H1 (cell line): Measurements from ENCODE around the gene ARSI. TPM values are rescaled to one million over a fixed set of nuclear protein-coding genes. Genes with fewer than 3 reads are reported as not detected.

Experiments
- CTCF ChIA-PET: fragments of 300-600 bp; sonication (Branson Sonifier 250); formaldehyde crosslinking; loops from one replicate; lab custom pipeline; 2021; ENCODE audit not compliant: partially characterized antibody; lab: Charles Lee
- POLR2A ChIA-PET: fragments of 300-600 bp; sonication (Branson Sonifier 250); formaldehyde crosslinking; loops from one replicate; lab custom pipeline; 2021; ENCODE audit warnings: inconsistent platforms; ENCODE audit not compliant: partially characterized antibody; lab: Charles Lee
- DNase-seq, 2 experiments: peaks; one replicate each; pipeline versions ENCODE4 v3.0.0 to v3.0.0-alpha.2; 2010 to 2022; ENCODE audit warnings: low spot score in 2 of 2, low read depth in 1 of 2, mixed read lengths in 1 of 2
- FAIRE-seq: peaks from 2 replicates; lab custom pipeline; 2011; peaks lifted over from hg19 to GRCh38; lab: Jason Lieb, UNC
- H2AFZ ChIP-seq: 2 replicates; pipeline ENCODE4 v1.8.1; 2012; ENCODE audit warnings: low read length, inconsistent platforms
- H2AK5ac ChIP-seq: 2 replicates; pipeline ENCODE4 v1.6.1; 2013; ENCODE audit warnings: low read depth, low read length
- H2BK120ac ChIP-seq: replicated peaks from 2 replicates; pipeline ENCODE3; 2013; ENCODE audit warnings: low read depth, low read length, inconsistent platforms
- H2BK12ac ChIP-seq: 2 replicates; pipeline ENCODE4 v1.6.1; 2013; ENCODE audit warnings: low read depth, low read length
- H2BK15ac ChIP-seq: 2 replicates; pipeline ENCODE4 v1.6.1; 2013; ENCODE audit warnings: low read length
- H2BK20ac ChIP-seq: 2 replicates; pipeline ENCODE4 v1.6.1; 2013; ENCODE audit warnings: low read length
- H2BK5ac ChIP-seq: 2 replicates; pipeline ENCODE4 v1.6.1; 2013; ENCODE audit warnings: low read depth, low read length
- H3K14ac ChIP-seq: 2 replicates; pipeline ENCODE4 v1.6.1; 2013; ENCODE audit warnings: inconsistent platforms; ENCODE audit not compliant: insufficient read length
- H3K18ac ChIP-seq: 2 replicates; pipeline ENCODE4 v1.6.1; 2013; ENCODE audit warnings: low read length; ENCODE audit errors: extremely low read depth
- H3K23ac ChIP-seq: 2 replicates; pipeline ENCODE4 v1.6.1; 2013; ENCODE audit warnings: inconsistent platforms; ENCODE audit not compliant: insufficient read length
- H3K23me2 ChIP-seq: 2 replicates; pipeline ENCODE4 v1.6.1; 2013; ENCODE audit warnings: low read depth, low read length
- H3K27ac ChIP-seq: 2 replicates; pipeline ENCODE4 v1.6.1; 2011; ENCODE audit warnings: low read depth, low read length, inconsistent platforms
- H3K27me3 ChIP-seq, 4 experiments: replicated peaks in 1 of 4; 1 replicate in 1 of 4; 2 replicates in 3 of 4; pipeline versions ENCODE4 v1.6.1 to v1.8.1; 2011 to 2013; ENCODE audit warnings: low read length in 3 of 4, mild to moderate bottlenecking in 3 of 4, inconsistent platforms in 2 of 4, mixed read lengths in 2 of 4, moderate library complexity in 1 of 4; ENCODE audit not compliant: control insufficient read depth in 3 of 4, insufficient read depth in 3 of 4; ENCODE audit errors: extremely low read depth in 1 of 4
- H3K36me3 ChIP-seq, 4 experiments: 2 replicates each; pipeline versions ENCODE4 v1.6.1 to v1.8.1; 2011 to 2013; ENCODE audit warnings: mild to moderate bottlenecking in 4 of 4, low read length in 3 of 4, moderate library complexity in 2 of 4, control low read depth in 1 of 4, inconsistent platforms in 1 of 4; ENCODE audit not compliant: insufficient read depth in 4 of 4, control insufficient read depth in 2 of 4
- H3K4ac ChIP-seq: replicated peaks from 2 replicates; pipeline ENCODE3; 2013; ENCODE audit warnings: low read length, low read depth, mixed read lengths, inconsistent platforms; ENCODE audit not compliant: insufficient read length
- H3K4me1 ChIP-seq, 4 experiments: replicated peaks in 1 of 4; 1 replicate in 1 of 4; 2 replicates in 3 of 4; pipeline versions ENCODE4 v1.6.1 to v1.8.1; 2011 to 2013; ENCODE audit warnings: low read length in 3 of 4, inconsistent platforms in 2 of 4, mixed read lengths in 1 of 4; ENCODE audit not compliant: insufficient read depth in 4 of 4, control insufficient read depth in 3 of 4
- H3K4me2 ChIP-seq, 2 experiments: 2 replicates each; pipeline versions ENCODE4 v1.6.1 to v1.8.1; 2011 to 2013; ENCODE audit warnings: low read depth in 2 of 2, low read length in 2 of 2, control low read depth in 1 of 2, inconsistent platforms in 1 of 2, mild to moderate bottlenecking in 1 of 2; ENCODE audit not compliant: insufficient read depth in 1 of 2
- H3K4me3 ChIP-seq, 4 experiments: fragments of 200-600, 300-600 bp in 1 of 4; sonication (generic), shearing (Covaris generic), sonication (Bioruptor Twin) in 1 of 4; 2 replicates each; pipeline versions ENCODE4 v1.5.1 to v1.8.1; 2011 to 2016; ENCODE audit warnings: low read length in 4 of 4, low read depth in 3 of 4, control low read depth in 2 of 4, inconsistent platforms in 2 of 4, mild to moderate bottlenecking in 2 of 4, mixed read lengths in 1 of 4, moderate library complexity in 1 of 4; ENCODE audit not compliant: insufficient read depth in 2 of 4; ENCODE audit errors: extremely low read depth in 1 of 4
- H3K56ac ChIP-seq: replicated peaks from 2 replicates; pipeline ENCODE3; 2013; ENCODE audit warnings: low read depth, mild to moderate bottlenecking, mixed read lengths, low read length, inconsistent platforms; ENCODE audit not compliant: insufficient read length
- H3K79me1 ChIP-seq: 2 replicates; pipeline ENCODE4 v1.6.1; 2013; ENCODE audit warnings: low read depth, low read length, control low read depth
- H3K79me2 ChIP-seq, 2 experiments: 2 replicates each; pipeline versions ENCODE4 v1.6.1 to v1.8.1; 2012 to 2013; ENCODE audit warnings: low read length in 2 of 2, mild to moderate bottlenecking in 2 of 2, inconsistent platforms in 1 of 2; ENCODE audit not compliant: insufficient read depth in 2 of 2, control insufficient read depth in 1 of 2
- H3K9ac ChIP-seq, 4 experiments: replicated peaks in 1 of 4; 1 replicate in 1 of 4; 2 replicates in 3 of 4; pipeline versions ENCODE4 v1.6.1 to v1.8.1; 2011 to 2013; ENCODE audit warnings: low read depth in 3 of 4, low read length in 3 of 4, control low read depth in 2 of 4, mild to moderate bottlenecking in 2 of 4, moderate library complexity in 2 of 4, inconsistent platforms in 1 of 4; ENCODE audit errors: extremely low read depth in 1 of 4
- H3K9me3 ChIP-seq, 2 experiments: 2 replicates each; pipeline versions ENCODE4 v1.6.1 to v1.8.1; 2012 to 2013; ENCODE audit warnings: mild to moderate bottlenecking in 2 of 2, moderate library complexity in 2 of 2, control low read depth in 1 of 2, inconsistent platforms in 1 of 2, low read depth in 1 of 2, low read length in 1 of 2, mixed read lengths in 1 of 2; ENCODE audit not compliant: insufficient read depth in 2 of 2
- H4K20me1 ChIP-seq, 2 experiments: replicated peaks in 1 of 2; 2 replicates each; pipeline versions ENCODE3 to v1.8.1; 2011 to 2013; ENCODE audit warnings: inconsistent platforms in 2 of 2, low read length in 2 of 2, mild to moderate bottlenecking in 1 of 2; ENCODE audit not compliant: insufficient read depth in 2 of 2, control insufficient read depth in 1 of 2
- H4K5ac ChIP-seq: 2 replicates; pipeline ENCODE4 v1.6.1; 2013; ENCODE audit warnings: low read length, low read depth, mixed read lengths, inconsistent platforms; ENCODE audit not compliant: insufficient read length
- H4K8ac ChIP-seq: 2 replicates; pipeline ENCODE4 v1.8.0; 2013; ENCODE audit warnings: mild to moderate bottlenecking, moderate library complexity, low read length, inconsistent platforms; ENCODE audit not compliant: insufficient read depth; ENCODE audit errors: extremely low read depth
- H4K91ac ChIP-seq: replicated peaks from 2 replicates; pipeline ENCODE3; 2013; ENCODE audit warnings: low read length, mixed read lengths, inconsistent platforms; ENCODE audit not compliant: insufficient read length
- CBX5 ChIP-seq: fragments of 300-800, 300-1000 bp; sonication (generic); IDR thresholded peaks from 2 replicates; pipeline ENCODE4 v1.7.1; 2016; ENCODE audit warnings: antibody characterized with exemption, low read length, low read depth
- CEBPB ChIP-seq: IDR thresholded peaks from 2 replicates; pipeline ENCODE4 v1.6.1; 2012; ENCODE audit warnings: low read depth, low read length
- CHD2 ChIP-seq: IDR thresholded peaks from 2 replicates; pipeline ENCODE4 v1.6.1; 2012; ENCODE audit warnings: low read length, improper control_type of control experiment
- JUND ChIP-seq: IDR thresholded peaks from 2 replicates; pipeline ENCODE4 v1.6.1; 2011; ENCODE audit warnings: mild to moderate bottlenecking, improper control_type of control experiment, low read length
- KDM4A ChIP-seq: IDR thresholded peaks from one replicate; pipeline ENCODE4 v1.7.1; 2012; ENCODE audit warnings: low read depth, mild to moderate bottlenecking, moderate library complexity, low read length, inconsistent platforms; ENCODE audit not compliant: severe bottlenecking
- POLR2A ChIP-seq, 2 experiments: IDR thresholded peaks; 1 replicate in 1 of 2; 2 replicates in 1 of 2; pipeline ENCODE4 v1.6.1; 2011; ENCODE audit warnings: low read depth in 2 of 2, low read length in 2 of 2, mild to moderate bottlenecking in 2 of 2; ENCODE audit errors: control extremely low read depth in 1 of 2
- TAF7 ChIP-seq: optimal IDR thresholded peaks from 2 replicates; pipeline ENCODE3; 2011; ENCODE audit warnings: low read depth, mild to moderate bottlenecking, inconsistent platforms, low read length, moderate library complexity, borderline replicate concordance
- ZNF274 ChIP-seq: IDR thresholded peaks from 2 replicates; pipeline ENCODE4 v1.7.0; 2012; ENCODE audit warnings: low read length, borderline replicate concordance; ENCODE audit errors: extremely low read depth
- WGBS, 2 experiments: shearing (Covaris generic) in 1 of 2; methylation state at CpG; one replicate each; pipeline versions ENCODE4 v1.1.6 to v1.1.7; 2013 to 2015; ENCODE audit warnings: low lambda C conversion rate in 2 of 2, mixed read lengths in 2 of 2, inconsistent platforms in 1 of 2, low coverage in 1 of 2, missing lambda C conversion rate in 1 of 2; ENCODE audit not compliant: insufficient replicate concordance in 2 of 2, insufficient coverage in 1 of 2, insufficient read length in 1 of 2; ENCODE audit errors: extremely low coverage in 1 of 2, missing lambda C conversion rate in 1 of 2; 5-methylcytosine and 5-hydroxymethylcytosine counted together
- polyA plus RNA-seq, 7 experiments: library from polyadenylated mRNA; depleted of rRNA in 3 of 7; stranded (reverse) in 5 of 7; unstranded in 2 of 7; fragments of >200 nt in 5 of 7; fragments of 200-250 nt in 2 of 7; gene quantifications; 1 replicate in 5 of 7; 2 replicates in 1 of 7; 4 replicates in 1 of 7; pipeline versions ENCODE4 v1.2.1 to v1.2.3, GENCODE V29; 2011 to 2013; ENCODE audit warnings: missing spikeins in 2 of 7, mixed read lengths in 2 of 7
- total RNA-seq: library from RNA; stranded (reverse); fragmentation: NEBNext Ultra II Directional; extraction: Animal tissue kit (Norgen Biotek cat#: 25700); gene quantifications from 2 replicates; pipeline ENCODE4 v1.2.1, GENCODE V29; 2021

Gene ARSI
- total and polyA plus RNA-seq, 2 of the 8 experiments (the other 6 are each of a cell fraction or from before 2014, with no cell fraction given) = 4.5 to 6.7 TPM

GRCh38 chr5:150321211-150321610 lies 18.5 kb upstream of the ARSI start:
- POLR2A ChIA-PET = interaction anchor here (3.1 kb wide), 1 partner anchor 18 kb away, joined by 11 read pairs; the partner anchor contains the start of gene ARSI
- no peak overlapping the region for H2BK20ac ChIP-seq

More at GRCh38 chr5:150321211-150321610, 18.5 kb upstream of the ARSI start:
- H3K27me3 ChIP-seq = no peaks in the 10 kb centered on the region
- H4K91ac ChIP-seq = no peak overlapping the region
- no peak overlapping the region for H2BK120ac ChIP-seq
- H2BK12ac ChIP-seq = no peak overlapping the region
- H3K9ac ChIP-seq = no peak overlapping the region
- TF ChIP-seq KDM4A = no peak
- no peak for TF ChIP-seq TAF7
- no peak for TF ChIP-seq JUND
- TF ChIP-seq CEBPB = no peak
- TF ChIP-seq POLR2A (IDR thresholded peaks at IDR 0.05; ENCODE audit: control extremely low read depth in 1 of 2, low read depth in 2 of 2, low read length in 2 of 2) = no peak
- TF ChIP-seq CBX5 = no peak
- no peak for TF ChIP-seq CHD2
- TF ChIP-seq ZNF274 = no peak
- TF ChIP-seq, all 59 proteins: peak for 0
- no peaks in the 10 kb centered on the region for H3K9me3 ChIP-seq
- H3K79me1 ChIP-seq = no peaks in the 10 kb centered on the region
- H3K18ac ChIP-seq = no peak overlapping the region
- H3K23me2 ChIP-seq = no peaks in the 10 kb centered on the region
- no peaks in the 10 kb centered on the region for H4K20me1 ChIP-seq
- CTCF ChIA-PET = interaction anchor here (0.7 to 2.4 kb wide), 6 partner anchors 8 to 66 kb away, joined by 3 to 8 read pairs (median 6); partner anchors contain the start of gene ARSI
- no peak for DNase-seq
- H3K27ac ChIP-seq = no peak overlapping the region
- H4K5ac ChIP-seq = no peak overlapping the region
- no peak overlapping the region for H3K4ac ChIP-seq
- FAIRE-seq = no peak
- H2AFZ ChIP-seq = no peak overlapping the region
- H3K79me2 ChIP-seq = no peaks in the 10 kb centered on the region
- H2AK5ac ChIP-seq = no peak overlapping the region
- peaks cover 0 to 6% (median 1%) of the 10 kb centered on the region in 4 experiments; a peak in 4 of 7 replicates for H3K4me1 ChIP-seq
- 93% methylated on average over 1 of the region's 1 CpG; no CpG with 5 or more reads in 1 of the 2 experiments for WGBS, 2 experiments
- no peak overlapping the region for H3K4me3 ChIP-seq
- no peak overlapping the region for H3K56ac ChIP-seq
- H3K4me2 ChIP-seq = no peak overlapping the region
- H4K8ac ChIP-seq = no peak overlapping the region
- H2BK15ac ChIP-seq = no peak overlapping the region
- no peak overlapping the region for H2BK5ac ChIP-seq
- H3K23ac ChIP-seq = no peak overlapping the region
- H3K14ac ChIP-seq = no peak overlapping the region
- H3K36me3 ChIP-seq = no peaks in the 10 kb centered on the region
